ENCODE data around the gene TEX13A. TPM values are rescaled to one million over a fixed set of nuclear protein-coding genes. Genes with fewer than 3 reads are reported as not detected.
A peak's percentile ranks its signal among the peaks of the same experiment; 100 is the strongest.

TEX13A gene
- total RNA-seq, 1 donor from 2014 or later: not detected

GRCh38 chrX:105209406-105209805 lies 11.1 kb downstream of the TEX13A start:
- H3K36me3 ChIP-seq: no peaks in the 10 kb centered on the region

GRCh38 chrX:105191878-105192277 lies 28.6 kb downstream of the TEX13A start:
- no peak overlapping the region for H3K4me3 ChIP-seq
- no peaks in the 10 kb centered on the region for H3K27me3 ChIP-seq (ENCODE audit: low read depth)
- no peaks in the 10 kb centered on the region for H3K9me3 ChIP-seq (replicated peaks)
- intact Hi-C loops (cut with micrococcal nuclease): no loop called here
- TF ChIP-seq CTCF (IDR thresholded peaks at IDR 0.05; ENCODE audit: borderline replicate concordance): peak; percentile 47
- H3K36me3 ChIP-seq: no peaks in the 10 kb centered on the region
- no peak overlapping the region for H3K27ac ChIP-seq (replicated peaks)
- H3K4me1 ChIP-seq: no peaks in the 10 kb centered on the region
- DNase-seq: no peak

More at GRCh38 chrX:105209406-105209805, 11.1 kb downstream of the TEX13A start:
- H3K27me3 ChIP-seq (ENCODE audit: low read depth): no peaks in the 10 kb centered on the region
- intact Hi-C loops (cut with micrococcal nuclease): no loop called here
- TF ChIP-seq CTCF (IDR thresholded peaks at IDR 0.05; ENCODE audit: borderline replicate concordance): no peak
- H3K4me3 ChIP-seq: no peak overlapping the region
- no peak for DNase-seq
- no peaks in the 10 kb centered on the region for H3K4me1 ChIP-seq
- no peak overlapping the region for H3K27ac ChIP-seq (replicated peaks)
- H3K9me3 ChIP-seq (replicated peaks): no peaks in the 10 kb centered on the region

GRCh38 chrX:105190252-105190853 lies 30.1 kb downstream of the TEX13A start:
- Histone ChIP-seq H3K27ac (replicated peaks) (no peak overlapping the region), H3K36me3 (no peaks in the 10 kb centered on the region), H3K4me1 (no peaks in the 10 kb centered on the region), H3K9me3 (replicated peaks) (no peaks in the 10 kb centered on the region), H3K27me3 (ENCODE audit: low read depth) (no peaks in the 10 kb centered on the region), H3K4me3 (no peak overlapping the region)
- DNase-seq: no peak
- intact Hi-C loops (cut with micrococcal nuclease): no loop called here
- TF ChIP-seq CTCF (IDR thresholded peaks at IDR 0.05; ENCODE audit: borderline replicate concordance): peak; percentile 70

GRCh38 chrX:105189093-105189492 lies 31.4 kb downstream of the TEX13A start:
- no peak for DNase-seq
- Histone ChIP-seq H3K4me1 (no peaks in the 10 kb centered on the region), H3K27me3 (ENCODE audit: low read depth) (no peaks in the 10 kb centered on the region), H3K36me3 (no peaks in the 10 kb centered on the region), H3K9me3 (replicated peaks) (no peaks in the 10 kb centered on the region), H3K27ac (replicated peaks) (no peak overlapping the region), H3K4me3 (no peak overlapping the region)
- TF ChIP-seq CTCF (IDR thresholded peaks at IDR 0.05; ENCODE audit: borderline replicate concordance): no peak
- intact Hi-C loops (cut with micrococcal nuclease): no loop called here

- H3K4me1 ChIP-seq: no peaks in the 10 kb centered on the region
- H3K27ac ChIP-seq (replicated peaks): no peak overlapping the region
- TF ChIP-seq CTCF (IDR thresholded peaks at IDR 0.05; ENCODE audit: borderline replicate concordance): no peak
- peaks cover 9% of the 10 kb centered on the region for H3K9me3 ChIP-seq (replicated peaks)
- H3K27me3 ChIP-seq (ENCODE audit: low read depth): no peaks in the 10 kb centered on the region
- no peaks in the 10 kb centered on the region for H3K36me3 ChIP-seq
- intact Hi-C loops (cut with micrococcal nuclease): no loop called here
- no peak overlapping the region for H3K4me3 ChIP-seq
- DNase-seq: no peak
These were observed 40.9 kb downstream of the TEX13A start for GRCh38 chrX:105179644-105180043.
